ENCODE measurements around the gene IRF4. TPM values are rescaled to one million over a fixed set of nuclear protein-coding genes. Genes with fewer than 3 reads are reported as not detected.

Gene IRF4
- total and polyA plus RNA-seq, 2 donors (not counting 3 experiments of a cell fraction or from before 2014, with no cell fraction given) = not detected

GRCh38 chr6:384898-385297 is 6.7 kb upstream of the IRF4 start:
- Histone ChIP-seq H3K27ac (ENCODE audit: insufficient read depth, low read depth, low read length) (no peak overlapping the region), H3K4me1 (ENCODE audit: control insufficient read depth, extremely low read depth, insufficient read depth, low read length) (no peaks in the 10 kb centered on the region), H4K20me1 (replicated peaks; ENCODE audit: control insufficient read depth, extremely low read depth, insufficient read depth, low read length) (no peaks in the 10 kb centered on the region), H3K4me2 (ENCODE audit: insufficient read depth, low read length) (no peak overlapping the region), H2AFZ (ENCODE audit: low read depth, low read length) (no peak overlapping the region), H3K9me1 (replicated peaks; ENCODE audit: control insufficient read depth, extremely low read depth, insufficient read depth, low read length) (no peaks in the 10 kb centered on the region), H3K27me3 (ENCODE audit: control insufficient read depth in 2 of 2, insufficient read depth in 2 of 2, low read length in 2 of 2) (peaks cover 8 to 11% of the 10 kb centered on the region in 2 experiments), H3K4me3 (replicated peaks in 1 of 3; ENCODE audit: insufficient read depth in 1 of 3, low read depth in 1 of 3, low read length in 3 of 3) (no peak overlapping the region), H3K9me3 (replicated peaks; ENCODE audit: control insufficient read depth, insufficient read depth, low read length) (peaks cover 2% of the 10 kb centered on the region), H3K9ac (replicated peaks; ENCODE audit: extremely low read depth, insufficient read depth, low read length) (no peak overlapping the region), H3K79me2 (ENCODE audit: control insufficient read depth, insufficient read depth, low read length) (no peaks in the 10 kb centered on the region), H3K36me3 (ENCODE audit: control insufficient read depth in 2 of 2, extremely low read depth in 1 of 2, insufficient read depth in 2 of 2, low read length in 2 of 2) (no peaks in the 10 kb centered on the region)
- TF ChIP-seq CTCF (IDR thresholded peaks at IDR 0.05; ENCODE audit: extremely low read depth in 1 of 2, insufficient read depth in 1 of 2, low read depth in 1 of 2, low read length in 2 of 2) (no peak), POLR2A (IDR thresholded peaks at IDR 0.05; ENCODE audit: low read depth, low read length) (no peak), MYC (IDR thresholded peaks at IDR 0.05; ENCODE audit: low read depth, low read length) (no peak), MAX (IDR thresholded peaks at IDR 0.05; ENCODE audit: insufficient read depth, insufficient read length) (no peak), FOS (IDR thresholded peaks at IDR 0.05; ENCODE audit: borderline replicate concordance, insufficient read depth, low read length) (no peak), EZH2 (IDR thresholded peaks at IDR 0.05; ENCODE audit: borderline replicate concordance, low read depth, low read length, severe bottlenecking) (no peak), GATA2 (IDR thresholded peaks at IDR 0.05; ENCODE audit: insufficient read depth, insufficient read length, low read depth, low read length) (no peak), POLR2AphosphoS5 (IDR thresholded peaks at IDR 0.05; ENCODE audit: insufficient read depth, low read depth, low read length) (no peak), JUN (IDR thresholded peaks at IDR 0.05; ENCODE audit: borderline replicate concordance, insufficient read depth, insufficient read length, low read depth) (no peak)
- dilution Hi-C loops (cut with MboI; ENCODE audit: extremely low pct_ligation_motif_present, low sequenced_read_pairs) (no loop called here), intact Hi-C loops (cut with micrococcal nuclease) (no loop called here)
- DNase-seq (ENCODE audit: low read depth, low spot score) = no peak
- CTCF ChIA-PET = interaction anchor here (0.9 kb wide), 1 partner anchor 30 kb away, joined by 4 read pairs; no protein-coding TSS in a partner anchor
- FAIRE-seq = no peak
- BruUV-seq (replicated peaks) = no TSS peak
- POLR2A ChIA-PET = no interaction called here
